Activated T-cell treated with anti-CD3 and anti-CD28 coated beads, Interleukin-2, amount 50 U/mL, for 48 hours (primary cell): ENCODE data around the gene PDXDC1.
"Not testable (repeated sequence)": the region's sequence is repeated elsewhere in the genome, so short reads cannot be mapped to it uniquely, and the experiment has no call there.

Experiments used
- DNase-seq, 2 experiments: peaks; one replicate each; pipeline ENCODE4 v3.0.0-alpha.2; 2020

Gene PDXDC1

DNA sequence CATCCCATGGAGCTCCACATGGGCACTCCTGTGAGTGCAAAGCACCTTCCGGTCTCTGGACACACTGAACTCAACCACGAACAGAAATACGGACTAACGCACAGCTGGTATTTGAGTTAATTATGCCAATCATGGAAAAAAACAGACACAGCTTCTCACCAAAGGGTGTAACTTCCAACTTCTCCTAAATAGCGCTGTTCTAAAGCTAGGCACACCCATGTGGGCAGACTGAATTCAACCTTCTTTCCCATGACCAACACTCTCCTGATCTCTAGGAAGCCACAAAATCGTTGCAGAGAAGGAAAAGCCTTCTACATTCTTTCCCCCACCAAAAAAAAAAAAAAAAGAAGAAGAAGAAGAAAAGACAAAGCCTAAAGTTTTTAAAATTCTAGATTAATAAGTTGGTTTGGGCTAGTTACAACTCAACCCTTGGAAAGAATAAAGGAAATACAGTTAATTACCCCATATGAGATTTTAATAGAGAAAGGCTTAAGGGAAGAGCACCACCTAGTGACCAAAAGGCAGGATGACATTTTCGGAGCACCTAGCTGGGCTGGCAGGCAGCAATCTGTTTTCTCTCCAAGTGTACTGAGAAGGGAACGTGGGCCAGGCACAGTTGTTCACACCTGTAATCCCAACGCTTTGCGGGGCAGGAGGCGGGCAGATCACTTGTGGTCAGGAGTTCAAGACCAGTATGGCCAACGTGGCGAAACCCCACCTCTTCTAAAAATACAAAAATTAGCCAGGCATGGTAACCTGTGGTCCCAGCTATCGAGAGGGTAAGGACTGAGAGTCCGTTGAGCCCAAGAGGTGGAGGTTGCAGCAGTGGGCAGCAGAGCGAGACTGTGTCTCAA, 97.3 kb downstream of the PDXDC1 start:
- not testable (repeated sequence) for DNase-seq

DNA sequence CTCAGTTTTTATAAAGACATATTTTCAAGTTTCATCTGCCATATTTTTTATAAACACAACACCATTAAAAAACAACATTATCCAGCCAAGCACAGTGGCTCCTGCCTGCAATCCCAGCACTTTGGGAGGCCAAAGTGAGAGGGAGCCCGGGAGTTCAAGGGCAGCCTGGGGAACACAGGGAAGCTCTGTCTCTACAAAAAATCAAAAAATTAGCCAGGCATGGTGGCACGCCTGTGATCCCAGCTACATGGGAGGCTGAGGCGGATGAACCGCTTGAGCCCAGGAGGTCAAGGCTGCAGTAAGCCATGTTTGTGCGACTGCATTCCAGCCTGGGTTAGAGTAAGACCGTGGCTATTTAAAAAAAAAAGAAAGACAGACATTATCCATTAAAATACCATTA, 98.3 kb downstream of the PDXDC1 start:
- no peak for DNase-seq

DNA sequence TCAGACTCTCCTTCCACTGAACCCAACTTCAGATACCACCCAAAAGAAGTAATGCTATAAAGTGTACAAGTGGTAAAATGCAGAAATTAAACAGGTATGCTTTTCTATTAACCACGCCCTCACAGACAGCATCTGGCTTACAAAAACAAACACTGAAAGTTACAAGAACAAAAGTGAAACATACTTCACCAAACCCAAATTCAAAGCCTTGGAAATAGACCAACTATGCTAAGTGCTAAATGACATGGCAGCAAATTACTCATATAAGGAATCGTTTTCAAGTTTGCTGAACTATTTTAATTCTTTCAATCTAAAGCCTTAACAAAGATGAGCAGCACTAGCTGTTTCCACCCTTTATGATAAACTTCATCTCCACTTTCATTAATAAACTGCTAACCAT, 101.3 kb downstream of the PDXDC1 start:
- DNase-seq = not testable (repeated sequence)

GRCh38 chr16:15080883-15081282, 106.1 kb downstream of the PDXDC1 start:
- DNase-seq = not testable (repeated sequence)

GRCh38 chr16:15082788-15083187, 108.0 kb downstream of the PDXDC1 start:
- not testable (repeated sequence) for DNase-seq

DNA sequence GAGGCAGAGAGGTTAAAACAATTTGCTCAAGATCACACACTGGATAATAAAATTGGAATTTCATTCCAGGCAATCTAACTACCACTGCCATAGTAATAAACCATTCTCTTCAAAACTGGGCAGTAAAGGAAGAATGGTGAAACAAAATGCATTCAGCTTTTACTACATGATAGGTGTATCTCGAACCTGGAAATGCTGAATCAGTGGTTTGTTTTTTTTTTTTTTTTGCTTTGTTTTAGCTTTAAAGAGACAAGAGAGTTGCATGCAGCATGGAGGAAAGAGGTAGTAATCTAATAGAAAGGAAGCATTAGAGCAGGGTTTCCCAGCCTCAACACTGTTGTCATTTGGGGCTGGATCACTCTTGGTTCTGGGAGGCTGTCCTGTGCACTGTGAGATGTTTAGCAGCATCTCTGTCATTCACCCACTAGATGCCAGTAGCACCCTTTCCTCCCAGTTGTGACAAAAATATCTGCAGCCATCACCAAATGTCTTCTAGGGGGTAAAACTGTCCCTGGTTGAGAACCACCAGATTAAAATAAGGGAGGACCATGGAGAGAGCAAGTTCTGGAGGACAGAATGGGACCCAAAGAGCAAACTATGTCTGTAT, 115.9 kb downstream of the PDXDC1 start:
- DNase-seq = not testable (repeated sequence)

- not testable (repeated sequence) for DNase-seq
These were observed 118.7 kb downstream of the PDXDC1 start for GRCh38 chr16:15093571-15093954.

DNA sequence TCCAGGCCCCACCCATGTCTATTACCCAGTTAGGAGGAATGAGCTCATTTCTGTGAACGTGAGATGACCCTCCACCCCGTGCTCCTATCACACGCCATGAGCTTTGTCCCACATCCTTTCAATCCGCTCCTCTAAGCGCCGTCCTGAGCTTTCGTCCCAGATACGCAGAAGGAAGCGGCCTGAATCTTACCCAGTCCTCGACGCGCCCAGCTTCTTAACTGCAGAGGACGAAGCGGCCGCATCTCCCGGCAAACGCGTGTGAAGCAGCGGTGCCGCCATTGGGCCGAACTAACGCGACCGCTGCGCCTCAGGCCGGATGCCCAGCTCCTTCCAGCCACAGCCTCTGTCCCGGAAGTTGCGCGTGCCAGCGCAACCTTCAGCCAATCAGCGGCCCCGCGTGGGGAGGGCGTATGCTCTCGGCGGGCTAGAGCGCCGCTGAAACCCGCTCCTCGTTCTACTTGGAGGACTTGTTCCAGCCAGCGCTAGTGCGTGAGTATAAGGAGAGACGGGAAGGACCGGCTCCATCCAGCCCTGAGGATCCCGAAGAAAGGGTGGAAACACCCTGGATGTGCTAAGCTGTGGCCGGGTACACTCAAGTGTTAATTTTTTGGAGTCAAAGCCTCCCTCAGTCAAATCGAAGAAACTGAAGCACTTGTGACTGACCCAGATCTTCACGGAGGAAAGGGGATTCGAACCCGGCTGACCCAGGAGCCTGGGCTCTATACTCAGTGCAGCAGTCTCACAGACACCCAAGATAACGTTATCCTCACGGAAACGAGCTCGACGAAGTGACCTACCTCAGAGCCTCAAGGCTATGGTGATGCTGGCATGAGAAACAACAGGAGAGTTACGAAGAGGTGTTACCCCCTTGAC, 119.4 kb downstream of the PDXDC1 start, which contains the start of gene RRN3:
RRN3 (minus strand) TSS at position 318 of the 873 bp plus-strand sequence; CDS start at position 279, 39 bp downstream.
- peak; percentile 92 to 93 for DNase-seq

DNA sequence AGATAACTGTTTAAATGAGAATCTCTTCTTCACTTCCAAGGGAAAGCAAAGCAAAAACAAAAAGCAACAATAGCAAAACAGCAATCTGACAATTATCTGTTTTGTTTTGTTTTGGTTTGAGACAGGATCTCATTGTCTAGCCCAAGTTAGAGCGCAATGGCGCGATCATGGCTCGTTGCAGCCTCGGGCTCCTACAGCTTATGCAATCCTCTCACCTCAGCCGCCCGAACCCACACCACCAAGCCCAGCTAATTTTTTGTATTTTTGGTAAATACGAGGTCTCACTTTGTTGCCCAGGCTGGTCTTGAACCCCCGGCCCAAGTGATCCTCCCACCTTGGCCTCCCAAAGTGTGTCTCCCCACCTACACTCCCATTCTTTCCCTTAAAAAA, 121.8 kb downstream of the PDXDC1 start:
- DNase-seq = not testable (repeated sequence)

- not testable (repeated sequence) for DNase-seq
These were observed 124.6 kb downstream of the PDXDC1 start for GRCh38 chr16:15099366-15099909.

GRCh38 chr16:15100372-15100987, 125.7 kb downstream of the PDXDC1 start:
- not testable (repeated sequence) for DNase-seq

DNA sequence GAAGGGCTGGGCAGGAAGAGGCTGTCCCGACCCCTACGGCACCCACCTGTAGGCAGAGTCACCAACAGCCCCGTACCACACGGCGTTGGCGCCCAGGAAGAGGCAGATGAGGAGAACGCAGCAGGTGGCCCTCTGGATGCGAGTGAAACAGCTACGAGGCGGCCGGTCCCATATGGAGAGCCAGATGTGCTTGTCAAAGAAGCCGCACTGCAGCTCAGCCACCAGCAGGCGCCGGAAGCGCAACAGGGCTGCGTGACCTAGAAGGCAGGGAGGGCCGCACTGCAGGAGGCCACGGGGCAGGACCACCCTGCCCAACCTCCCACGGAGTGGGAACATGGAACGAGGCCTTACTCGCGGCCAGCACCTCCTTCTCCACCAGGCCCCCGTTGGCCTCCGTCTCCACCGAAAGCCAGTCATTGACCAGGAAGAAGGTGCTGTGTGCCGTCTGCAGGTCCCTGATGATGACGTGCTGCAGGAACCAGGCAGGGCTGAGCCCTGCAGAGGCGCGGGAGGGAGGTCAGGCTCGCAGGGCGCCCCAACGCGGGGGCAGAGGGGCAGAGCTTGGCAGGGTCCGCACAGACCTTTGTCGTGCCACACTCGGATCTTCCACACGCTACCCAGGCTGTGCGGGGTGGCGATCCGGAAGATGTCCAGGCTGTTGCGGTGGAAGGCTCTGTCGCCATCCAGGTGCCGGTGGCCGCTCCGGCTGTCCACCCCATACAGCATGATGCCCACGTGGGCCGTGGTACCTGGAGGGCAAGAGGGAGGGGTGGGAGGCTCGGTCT, 153.0 kb downstream of the PDXDC1 start:
- not testable (repeated sequence) for DNase-seq

- not testable (repeated sequence) for DNase-seq
These were observed 155.6 kb downstream of the PDXDC1 start for GRCh38 chr16:15130256-15130932.

DNA sequence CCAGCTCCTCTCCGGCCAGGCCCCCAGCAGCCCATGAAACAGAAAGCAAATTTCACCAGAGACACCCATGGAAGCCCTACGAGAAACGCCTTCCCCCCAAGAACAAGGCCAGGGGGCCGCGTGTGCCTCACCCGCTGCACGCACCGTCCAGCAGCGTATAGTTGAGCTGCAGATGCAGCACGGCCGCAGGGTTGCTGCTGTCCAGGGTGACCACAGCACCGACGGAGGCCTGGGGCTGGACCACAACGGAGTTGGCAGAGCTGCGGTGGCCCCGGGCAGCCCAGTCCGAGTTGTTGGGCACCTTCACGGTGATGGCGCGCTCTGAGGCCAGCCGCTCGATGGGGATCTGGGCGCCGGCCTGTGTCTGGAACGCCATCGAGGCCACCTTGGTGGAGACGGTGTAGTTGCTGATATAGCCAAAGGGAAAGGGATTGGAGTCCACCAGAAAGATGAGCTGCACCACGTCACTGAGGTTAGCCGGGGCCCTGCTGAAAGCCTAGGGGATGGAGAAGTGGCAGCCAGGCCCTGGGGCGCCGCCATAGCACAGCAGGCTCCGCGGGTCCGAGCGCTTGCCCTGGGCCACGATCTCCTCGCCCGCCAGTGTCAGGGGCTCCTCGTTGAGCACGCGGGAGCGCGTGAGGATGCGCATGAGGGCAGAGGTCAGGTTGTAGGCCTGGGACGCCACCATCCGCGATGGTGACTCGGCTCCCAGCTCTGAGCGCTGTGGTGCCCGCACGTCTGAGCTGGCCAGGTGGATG, 156.3 kb downstream of the PDXDC1 start:
- DNase-seq = not testable (repeated sequence)

- DNase-seq = not testable (repeated sequence)
These were observed 158.0 kb downstream of the PDXDC1 start for GRCh38 chr16:15132719-15133428.

GRCh38 chr16:15133554-15133953, 158.7 kb downstream of the PDXDC1 start:
- not testable (repeated sequence) for DNase-seq

DNA sequence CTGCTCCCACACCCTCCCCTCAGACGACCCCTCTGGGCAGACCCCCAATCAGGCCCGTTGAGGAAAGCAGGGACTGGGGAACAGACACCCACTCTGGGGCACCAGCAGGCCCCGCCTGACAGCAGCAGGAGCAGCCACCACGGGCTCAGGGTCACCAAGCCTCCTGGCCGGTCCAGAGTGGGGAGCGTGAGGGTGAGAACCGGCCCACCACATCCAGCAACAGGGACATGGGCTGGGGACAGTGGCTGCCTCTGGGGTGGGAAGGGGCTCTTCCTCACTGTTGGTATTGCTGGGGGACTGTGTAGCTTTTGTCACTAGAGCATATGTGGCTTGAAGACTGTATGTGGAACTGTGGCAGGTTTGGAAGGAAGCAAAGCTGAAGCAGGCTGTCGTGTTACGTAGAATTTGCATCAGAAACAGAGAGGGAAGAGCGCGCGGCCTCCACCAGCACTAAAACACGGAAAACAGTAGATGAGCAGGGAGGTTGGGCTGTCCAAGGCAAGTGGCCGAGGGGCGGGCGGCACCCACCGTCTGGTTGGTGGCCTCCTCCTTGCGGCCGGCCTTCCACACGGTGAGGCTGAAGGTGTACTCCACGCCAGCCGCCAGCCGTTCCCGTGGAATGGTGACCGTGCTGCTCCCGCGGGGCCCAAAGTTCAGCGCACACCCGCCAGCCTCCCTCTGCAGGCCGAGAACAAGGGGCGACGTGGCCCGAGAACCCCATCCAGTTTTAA, 160.1 kb downstream of the PDXDC1 start:
- DNase-seq = not testable (repeated sequence)
